ENCODE data around the gene ENAH.

GRCh38 chr1:225529726-225530125 is 123.2 kb downstream of the ENAH start:
- TF ChIP-seq, protein P1, sequence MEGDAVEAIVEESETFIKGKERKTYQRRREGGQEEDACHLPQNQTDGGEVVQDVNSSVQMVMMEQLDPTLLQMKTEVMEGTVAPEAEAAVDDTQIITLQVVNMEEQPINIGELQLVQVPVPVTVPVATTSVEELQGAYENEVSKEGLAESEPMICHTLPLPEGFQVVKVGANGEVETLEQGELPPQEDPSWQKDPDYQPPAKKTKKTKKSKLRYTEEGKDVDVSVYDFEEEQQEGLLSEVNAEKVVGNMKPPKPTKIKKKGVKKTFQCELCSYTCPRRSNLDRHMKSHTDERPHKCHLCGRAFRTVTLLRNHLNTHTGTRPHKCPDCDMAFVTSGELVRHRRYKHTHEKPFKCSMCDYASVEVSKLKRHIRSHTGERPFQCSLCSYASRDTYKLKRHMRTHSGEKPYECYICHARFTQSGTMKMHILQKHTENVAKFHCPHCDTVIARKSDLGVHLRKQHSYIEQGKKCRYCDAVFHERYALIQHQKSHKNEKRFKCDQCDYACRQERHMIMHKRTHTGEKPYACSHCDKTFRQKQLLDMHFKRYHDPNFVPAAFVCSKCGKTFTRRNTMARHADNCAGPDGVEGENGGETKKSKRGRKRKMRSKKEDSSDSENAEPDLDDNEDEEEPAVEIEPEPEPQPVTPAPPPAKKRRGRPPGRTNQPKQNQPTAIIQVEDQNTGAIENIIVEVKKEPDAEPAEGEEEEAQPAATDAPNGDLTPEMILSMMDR (IDR thresholded peaks at IDR 0.05 in 8 of 11, conservative IDR thresholded peaks at IDR 0.05 in 3 of 11): no peak
- TF ChIP-seq POLR2A (IDR thresholded peaks at IDR 0.05) (no peak), POLR2AphosphoS5 (IDR thresholded peaks at IDR 0.05) (no peak)
